Measurements from ENCODE around the gene BHLHE23. TPM values are rescaled to one million over a fixed set of nuclear protein-coding genes. Genes with fewer than 3 reads are reported as not detected.

The BHLHE23 gene
- total RNA-seq, 1 donor from 2014 or later: not detected

DNA sequence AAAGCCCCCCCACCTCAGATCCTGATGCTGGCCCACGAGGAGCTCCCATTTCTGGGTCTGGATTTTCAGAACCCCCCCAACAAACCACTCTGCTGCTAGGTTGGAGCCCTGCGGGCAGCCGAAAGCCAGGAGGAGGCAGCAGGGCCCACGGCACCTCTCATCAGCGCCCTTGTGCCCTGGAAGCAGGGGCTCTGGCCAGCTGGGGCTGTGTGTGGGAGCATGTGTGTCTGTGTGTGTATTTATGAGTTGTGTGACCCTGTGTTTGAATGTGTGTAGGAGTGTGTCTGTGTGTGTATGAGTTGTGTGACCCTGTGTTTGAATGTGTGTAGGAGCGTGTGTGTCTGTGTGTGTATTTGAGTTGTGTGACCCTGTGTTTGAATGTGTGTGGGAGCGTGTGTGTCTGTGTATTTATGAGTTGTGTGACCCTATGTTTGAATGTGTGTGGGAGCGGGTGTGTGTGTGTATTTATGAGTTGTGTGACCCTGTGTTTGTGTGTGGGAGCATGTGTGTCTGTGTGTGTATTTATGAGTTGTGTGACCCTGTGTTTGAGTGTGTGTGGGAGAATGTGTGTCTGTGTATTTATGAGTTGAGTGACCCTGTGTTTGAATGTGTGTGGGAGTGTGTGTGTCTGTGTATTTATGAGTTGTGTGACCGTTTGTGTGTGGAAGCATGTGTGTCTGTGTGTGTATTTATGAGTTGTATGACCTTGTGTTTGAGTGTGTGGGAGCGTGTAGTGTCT, 35.4 kb downstream of the BHLHE23 start:
- H3K9ac ChIP-seq: no peak overlapping the region
- no peak for DNase-seq (ENCODE audit: low spot score)
- TF ChIP-seq EZH2phosphoT487 (IDR thresholded peaks at IDR 0.05) (no peak), EZH2 (IDR thresholded peaks at IDR 0.05) (no peak)
- TF ChIP-seq, protein P1, sequence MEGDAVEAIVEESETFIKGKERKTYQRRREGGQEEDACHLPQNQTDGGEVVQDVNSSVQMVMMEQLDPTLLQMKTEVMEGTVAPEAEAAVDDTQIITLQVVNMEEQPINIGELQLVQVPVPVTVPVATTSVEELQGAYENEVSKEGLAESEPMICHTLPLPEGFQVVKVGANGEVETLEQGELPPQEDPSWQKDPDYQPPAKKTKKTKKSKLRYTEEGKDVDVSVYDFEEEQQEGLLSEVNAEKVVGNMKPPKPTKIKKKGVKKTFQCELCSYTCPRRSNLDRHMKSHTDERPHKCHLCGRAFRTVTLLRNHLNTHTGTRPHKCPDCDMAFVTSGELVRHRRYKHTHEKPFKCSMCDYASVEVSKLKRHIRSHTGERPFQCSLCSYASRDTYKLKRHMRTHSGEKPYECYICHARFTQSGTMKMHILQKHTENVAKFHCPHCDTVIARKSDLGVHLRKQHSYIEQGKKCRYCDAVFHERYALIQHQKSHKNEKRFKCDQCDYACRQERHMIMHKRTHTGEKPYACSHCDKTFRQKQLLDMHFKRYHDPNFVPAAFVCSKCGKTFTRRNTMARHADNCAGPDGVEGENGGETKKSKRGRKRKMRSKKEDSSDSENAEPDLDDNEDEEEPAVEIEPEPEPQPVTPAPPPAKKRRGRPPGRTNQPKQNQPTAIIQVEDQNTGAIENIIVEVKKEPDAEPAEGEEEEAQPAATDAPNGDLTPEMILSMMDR (IDR thresholded peaks at IDR 0.05): no peak
- no peaks in the 10 kb centered on the region for H3K79me2 ChIP-seq (ENCODE audit: low read depth)
- H3K4me3 ChIP-seq: no peak overlapping the region
- no peaks in the 10 kb centered on the region for H3K9me3 Mint-ChIP-seq
- no peak overlapping the region for H2AFZ ChIP-seq (replicated peaks)
- H4K20me1 ChIP-seq (ENCODE audit: low read depth): peaks cover 8% of the 10 kb centered on the region
- peak overlapping the region; percentile 61 for H3K4me3 Mint-ChIP-seq
- peaks cover 52% of the 10 kb centered on the region for H3K27me3 ChIP-seq
- H3F3A ChIP-seq (ENCODE audit: low read depth): peaks cover 6% of the 10 kb centered on the region
- no peaks in the 10 kb centered on the region for H3K9me3 ChIP-seq (ENCODE audit: low read depth)
- no peak overlapping the region for H3K4me2 ChIP-seq
- H3K27ac Mint-ChIP-seq: peak overlapping the region; percentile 29
- H3K4me1 Mint-ChIP-seq: peaks cover 24% of the 10 kb centered on the region
- no peaks in the 10 kb centered on the region for H3K36me3 Mint-ChIP-seq
- H3K4me1 ChIP-seq: peaks cover 11% of the 10 kb centered on the region
- H3K27me3 Mint-ChIP-seq (ENCODE audit: insufficient read depth, low read depth): peaks cover 36% of the 10 kb centered on the region
- no peaks in the 10 kb centered on the region for H3K36me3 ChIP-seq
- no peak overlapping the region for H3K27ac ChIP-seq

DNA sequence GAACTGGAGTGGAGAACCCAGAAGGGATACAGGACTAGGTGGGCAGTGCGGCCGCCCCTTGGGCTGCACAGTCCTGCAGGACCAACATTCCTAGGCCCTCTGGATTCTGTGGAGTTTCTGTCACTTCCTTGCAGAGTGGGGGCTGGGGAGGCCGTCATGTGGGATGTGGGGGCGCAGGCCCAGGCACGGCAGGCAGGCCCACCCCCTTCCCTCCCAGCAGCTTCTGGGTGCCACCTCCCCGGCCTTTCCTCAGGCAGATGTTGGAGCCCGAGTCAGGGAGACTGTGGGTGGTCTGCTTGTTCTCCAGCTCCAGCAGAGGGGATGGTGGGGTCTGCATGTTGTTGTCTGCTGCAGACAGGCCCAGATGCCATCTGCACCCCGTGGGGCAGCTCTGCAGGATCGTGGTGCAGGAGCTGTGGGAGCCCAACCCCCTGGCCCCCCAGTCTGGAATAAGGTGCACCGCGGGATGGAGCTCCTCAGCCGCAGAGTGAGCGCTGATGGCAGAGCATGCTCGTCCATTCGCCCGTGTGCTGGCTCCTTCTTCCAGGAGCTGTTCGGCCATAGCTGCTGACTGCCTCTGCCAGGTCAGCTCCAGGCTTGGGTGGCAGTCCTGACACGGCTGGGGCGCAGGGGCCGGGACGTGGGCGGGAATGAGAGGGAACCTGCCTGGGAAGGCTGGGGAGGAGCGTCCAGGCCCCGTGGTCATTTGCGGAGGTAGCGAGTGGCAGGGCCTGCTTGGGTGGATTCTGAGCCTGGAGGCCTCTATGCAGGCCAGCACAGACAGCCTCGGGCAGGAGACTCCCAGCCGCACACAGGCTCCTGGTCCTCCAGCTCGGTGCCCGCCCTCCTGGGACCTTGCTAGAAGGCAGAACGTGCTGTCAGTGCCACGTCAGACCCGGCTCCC, 36.2 kb downstream of the BHLHE23 start:
- no peak overlapping the region for H3K27ac Mint-ChIP-seq
- Histone ChIP-seq H3K4me2 (no peak overlapping the region), H3K27me3 (peaks cover 44% of the 10 kb centered on the region), H3K4me3 (no peak overlapping the region), H3K4me1 (peaks cover 11% of the 10 kb centered on the region), H3F3A (ENCODE audit: low read depth) (peaks cover 6% of the 10 kb centered on the region), H2AFZ (replicated peaks) (no peak overlapping the region), H3K36me3 (no peaks in the 10 kb centered on the region), H3K79me2 (ENCODE audit: low read depth) (no peaks in the 10 kb centered on the region), H4K20me1 (ENCODE audit: low read depth) (peaks cover 8% of the 10 kb centered on the region), H3K27ac (no peak overlapping the region), H3K9ac (no peak overlapping the region), H3K9me3 (ENCODE audit: low read depth) (no peaks in the 10 kb centered on the region)
- H3K9me3 Mint-ChIP-seq: no peaks in the 10 kb centered on the region
- TF ChIP-seq, protein P1 (IDR thresholded peaks at IDR 0.05): no peak
- peak; percentile 3 for TF ChIP-seq EZH2 (IDR thresholded peaks at IDR 0.05)
- no peaks in the 10 kb centered on the region for H3K36me3 Mint-ChIP-seq
- no peak for DNase-seq (ENCODE audit: low spot score)
- H3K27me3 Mint-ChIP-seq (ENCODE audit: insufficient read depth, low read depth): peaks cover 29% of the 10 kb centered on the region
- peaks cover 20% of the 10 kb centered on the region for H3K4me1 Mint-ChIP-seq
- H3K4me3 Mint-ChIP-seq: no peak overlapping the region

DNA sequence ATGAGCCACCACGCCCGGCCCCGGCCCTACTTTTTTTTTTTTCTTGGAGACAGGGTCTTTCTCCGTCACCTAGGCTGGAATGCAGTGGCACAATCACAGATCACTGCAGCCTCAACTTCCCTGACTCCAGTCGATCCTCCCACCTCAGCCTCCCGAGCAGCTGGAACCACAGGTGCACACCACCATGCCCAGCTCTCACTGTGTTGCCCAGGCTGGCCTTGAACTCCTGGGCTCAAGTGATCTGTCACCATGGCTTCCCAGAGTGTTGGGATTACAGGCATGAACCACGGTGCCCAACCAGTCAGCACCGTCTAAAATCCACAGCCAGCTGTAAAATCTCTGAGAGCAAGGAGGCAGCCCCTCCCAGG, 36.8 kb downstream of the BHLHE23 start:
- Mint-ChIP-seq H3K4me1 (peaks cover 19% of the 10 kb centered on the region), H3K9me3 (no peaks in the 10 kb centered on the region), H3K4me3 (no peak overlapping the region), H3K27me3 (ENCODE audit: insufficient read depth, low read depth) (peaks cover 28% of the 10 kb centered on the region), H3K36me3 (no peaks in the 10 kb centered on the region), H3K27ac (no peak overlapping the region)
- peaks cover 6% of the 10 kb centered on the region for H3F3A ChIP-seq (ENCODE audit: low read depth)
- H3K79me2 ChIP-seq (ENCODE audit: low read depth): no peaks in the 10 kb centered on the region
- no peak overlapping the region for H3K9ac ChIP-seq
- H3K4me3 ChIP-seq: no peak overlapping the region
- peaks cover 38% of the 10 kb centered on the region for H3K27me3 ChIP-seq
- TF ChIP-seq EZH2 (IDR thresholded peaks at IDR 0.05) (no peak), EZH2phosphoT487 (IDR thresholded peaks at IDR 0.05) (no peak)
- TF ChIP-seq, protein P1 (IDR thresholded peaks at IDR 0.05): no peak
- no peak overlapping the region for H3K27ac ChIP-seq
- H4K20me1 ChIP-seq (ENCODE audit: low read depth): peaks cover 8% of the 10 kb centered on the region
- no peaks in the 10 kb centered on the region for H3K9me3 ChIP-seq (ENCODE audit: low read depth)
- peaks cover 11% of the 10 kb centered on the region for H3K4me1 ChIP-seq
- DNase-seq (ENCODE audit: low spot score): no peak
- H3K36me3 ChIP-seq: no peaks in the 10 kb centered on the region
- H2AFZ ChIP-seq (replicated peaks): no peak overlapping the region
- no peak overlapping the region for H3K4me2 ChIP-seq
